ENCODE results near the gene RIOX2. TPM values are rescaled to one million over a fixed set of nuclear protein-coding genes. Genes with fewer than 3 reads are reported as not detected.

RIOX2 gene
- total and polyA plus RNA-seq, 2 of the 8 experiments (the other 6 are each of a cell fraction or from before 2014, with no cell fraction given), result 3.8 to 16.4 TPM

GRCh38 chr3:97994328-97994945, 22.2 kb upstream of the RIOX2 start (continued):
- TF ChIP-seq USF2 (IDR thresholded peaks at IDR 0.05; ENCODE audit: low read length), result no peak
- TF ChIP-seq TBP (IDR thresholded peaks at IDR 0.05; ENCODE audit: low read depth, low read length), result no peak
- TF ChIP-seq EZH2 (IDR thresholded peaks at IDR 0.05; ENCODE audit: low read depth, low read length, severe bottlenecking), result no peak
- TF ChIP-seq SP4 (IDR thresholded peaks at IDR 0.05; ENCODE audit: low read length), result no peak
- TF ChIP-seq CTBP2 (IDR thresholded peaks at IDR 0.05; ENCODE audit: borderline replicate concordance, insufficient read depth, insufficient read length, low read length), result no peak
- no peak for TF ChIP-seq SIX5 (IDR thresholded peaks at IDR 0.05; ENCODE audit: low read depth, low read length)
